GM18868 (cell line): ENCODE data around the gene TEX22.

ENCODE experiments used
- ATAC-seq: cut with Tn5 transposase; IDR thresholded peaks from one replicate; pipeline ENCODE4 v1.9.1; 2021; ENCODE audit warnings: mild to moderate bottlenecking, moderate library complexity; ENCODE audit not compliant: unreplicated experiment

Gene TEX22

GRCh38 chr14:105384041-105384557 lies 14.2 kb upstream of the TEX22 start:
- no peak for ATAC-seq

DNA sequence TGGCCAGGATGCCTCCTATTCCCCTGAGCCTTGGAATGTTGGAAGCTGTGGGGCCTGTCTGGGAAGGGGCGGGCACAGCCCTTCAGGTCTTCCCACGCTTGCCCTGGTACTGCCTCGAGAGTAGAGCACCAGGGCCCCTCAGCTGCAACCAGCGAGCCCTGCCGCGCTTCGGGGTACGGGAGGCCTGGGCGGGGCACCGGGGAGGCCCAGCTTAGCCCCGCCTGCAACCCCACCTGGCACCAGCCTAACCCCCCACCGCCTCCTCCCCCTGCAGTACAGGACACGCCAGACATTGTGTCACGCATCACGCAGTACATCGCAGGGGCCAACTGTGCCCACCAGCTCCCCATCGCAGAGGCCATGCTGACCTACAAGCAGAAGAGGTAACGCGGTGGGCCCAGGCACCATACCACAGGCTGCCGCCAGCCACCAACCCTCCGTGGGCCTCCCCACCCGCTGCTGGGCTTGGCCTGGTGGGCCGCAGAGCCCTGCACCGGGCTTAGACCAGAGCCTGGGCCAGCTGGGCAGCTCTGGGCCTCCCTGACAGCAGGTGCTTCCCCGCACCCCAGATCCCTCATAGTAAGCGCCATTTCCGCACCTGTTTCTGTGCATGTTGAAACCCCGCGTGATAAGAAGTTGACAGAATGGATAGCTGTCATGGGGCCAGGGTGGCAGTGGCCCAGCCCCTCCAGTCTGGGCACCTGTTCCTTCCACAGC lies 13.6 kb upstream of the TEX22 start:
- no peak for ATAC-seq

DNA sequence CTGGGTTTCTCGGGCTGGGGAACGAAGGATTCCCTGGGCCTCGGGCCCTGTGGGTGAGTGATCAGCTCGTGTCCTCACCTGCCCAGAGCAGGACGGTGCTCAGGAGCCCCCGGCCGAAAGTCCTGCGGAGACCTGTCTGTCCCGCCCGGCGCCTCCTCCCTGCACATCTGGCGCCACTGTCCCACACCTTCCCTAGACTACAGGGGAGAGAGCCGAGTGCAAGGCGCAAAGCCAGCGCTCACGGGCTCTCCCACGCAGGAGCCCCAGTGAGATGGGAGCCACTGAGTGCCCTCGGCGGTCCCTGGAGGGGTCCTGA lies 13.1 kb upstream of the TEX22 start:
- ATAC-seq, result no peak

DNA sequence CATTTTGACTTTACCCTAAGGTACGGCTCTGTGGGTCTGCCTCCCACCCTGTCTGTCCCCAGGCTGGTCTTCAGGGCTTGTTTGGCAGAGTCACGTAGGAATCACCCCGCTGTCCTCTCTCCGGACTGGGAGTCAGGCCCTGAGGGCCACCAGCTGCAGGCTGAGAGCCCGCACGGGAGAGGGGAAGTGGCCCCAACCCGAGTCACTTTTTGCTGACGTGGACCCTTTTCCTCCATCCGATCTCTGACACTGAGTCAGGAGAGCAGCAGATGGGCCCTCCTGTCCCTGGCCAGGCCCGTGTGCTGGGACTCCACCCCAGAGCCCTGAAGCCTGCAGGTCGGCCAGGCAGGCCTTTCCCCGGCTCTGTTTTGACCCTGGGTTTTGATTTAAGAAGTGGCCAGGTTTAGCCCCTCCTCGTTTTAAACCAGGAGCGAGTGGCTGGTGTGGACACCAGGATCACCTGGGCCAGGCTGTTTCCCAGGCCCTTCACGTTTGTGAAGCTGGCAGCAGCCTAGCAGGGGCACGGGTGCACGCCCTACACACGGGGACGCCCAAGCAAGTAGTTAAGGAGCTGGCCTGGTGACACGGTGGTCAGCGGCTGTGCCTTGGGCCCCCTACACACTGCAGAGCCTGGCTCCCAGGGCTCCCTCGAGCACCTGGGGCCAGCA lies 12.5 kb upstream of the TEX22 start:
- ATAC-seq, result no peak

- ATAC-seq, result no peak
Observed at GRCh38 chr14:105386581-105387529, 11.5 kb upstream of the TEX22 start.

DNA sequence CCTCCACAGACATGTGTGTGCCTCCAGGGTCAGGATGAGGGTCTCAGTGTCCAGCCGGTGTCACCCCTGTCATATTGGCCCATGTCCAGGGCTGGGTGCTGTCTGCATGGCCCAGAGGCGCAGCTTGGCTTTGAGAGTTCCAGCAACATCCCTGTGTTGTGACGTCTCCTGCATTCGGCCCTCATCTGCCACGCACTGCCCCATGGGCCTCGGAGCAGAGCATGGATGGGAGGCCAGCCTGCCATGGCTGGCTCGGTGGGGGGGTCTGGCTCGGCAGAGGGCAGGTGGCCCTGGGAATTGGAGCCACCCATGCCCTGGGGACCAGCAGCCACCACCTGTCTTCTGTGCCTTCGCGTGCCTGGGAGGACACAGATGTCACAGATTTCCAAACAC lies 10.8 kb upstream of the TEX22 start:
- ATAC-seq, result no peak

DNA sequence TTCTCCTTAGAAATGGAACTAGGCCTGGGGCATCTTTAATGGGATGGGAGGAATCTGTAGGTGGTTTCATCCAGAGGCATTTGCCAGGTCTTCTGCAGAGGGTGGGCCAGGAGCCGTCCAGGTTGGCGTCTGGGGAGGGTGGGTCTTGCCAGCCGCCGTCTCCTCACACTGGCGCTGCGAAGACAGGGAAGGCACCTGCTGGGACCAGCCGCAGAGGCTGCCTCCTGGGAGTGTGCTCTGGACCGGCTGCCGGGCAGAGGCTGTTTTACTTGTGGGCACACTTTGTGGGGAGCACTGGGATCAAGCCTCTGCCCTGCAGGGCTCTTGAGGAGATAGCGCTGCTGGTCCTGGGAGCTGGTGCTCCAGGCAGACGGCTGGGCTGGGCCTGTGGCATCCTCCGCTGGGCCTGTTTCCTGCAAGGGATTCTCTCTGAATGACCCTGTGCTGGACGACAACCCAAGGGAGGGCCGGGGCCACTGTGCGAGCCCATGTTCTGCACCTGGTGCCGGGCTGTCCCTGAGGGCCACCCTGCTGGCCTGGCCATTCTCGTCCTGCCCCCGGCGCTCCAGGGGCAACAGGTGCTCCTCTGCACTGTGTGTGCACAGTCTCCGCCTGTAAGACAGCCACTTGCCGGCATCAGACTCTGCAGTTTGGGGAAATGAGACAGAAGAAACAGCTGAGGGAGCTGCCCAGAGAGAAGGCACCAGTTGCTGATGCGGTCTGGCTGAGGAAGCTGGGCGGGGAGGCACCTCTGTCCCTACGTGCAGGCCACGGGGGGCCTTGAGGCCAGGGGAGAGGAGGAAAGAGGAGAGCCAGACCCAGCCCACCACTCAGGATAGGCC lies 10.0 kb upstream of the TEX22 start:
- ATAC-seq, result no peak

- no peak for ATAC-seq
Observed at GRCh38 chr14:105388976-105389375, 9.4 kb upstream of the TEX22 start.

- ATAC-seq, result no peak
Observed at GRCh38 chr14:105389534-105389933, 8.8 kb upstream of the TEX22 start.

DNA sequence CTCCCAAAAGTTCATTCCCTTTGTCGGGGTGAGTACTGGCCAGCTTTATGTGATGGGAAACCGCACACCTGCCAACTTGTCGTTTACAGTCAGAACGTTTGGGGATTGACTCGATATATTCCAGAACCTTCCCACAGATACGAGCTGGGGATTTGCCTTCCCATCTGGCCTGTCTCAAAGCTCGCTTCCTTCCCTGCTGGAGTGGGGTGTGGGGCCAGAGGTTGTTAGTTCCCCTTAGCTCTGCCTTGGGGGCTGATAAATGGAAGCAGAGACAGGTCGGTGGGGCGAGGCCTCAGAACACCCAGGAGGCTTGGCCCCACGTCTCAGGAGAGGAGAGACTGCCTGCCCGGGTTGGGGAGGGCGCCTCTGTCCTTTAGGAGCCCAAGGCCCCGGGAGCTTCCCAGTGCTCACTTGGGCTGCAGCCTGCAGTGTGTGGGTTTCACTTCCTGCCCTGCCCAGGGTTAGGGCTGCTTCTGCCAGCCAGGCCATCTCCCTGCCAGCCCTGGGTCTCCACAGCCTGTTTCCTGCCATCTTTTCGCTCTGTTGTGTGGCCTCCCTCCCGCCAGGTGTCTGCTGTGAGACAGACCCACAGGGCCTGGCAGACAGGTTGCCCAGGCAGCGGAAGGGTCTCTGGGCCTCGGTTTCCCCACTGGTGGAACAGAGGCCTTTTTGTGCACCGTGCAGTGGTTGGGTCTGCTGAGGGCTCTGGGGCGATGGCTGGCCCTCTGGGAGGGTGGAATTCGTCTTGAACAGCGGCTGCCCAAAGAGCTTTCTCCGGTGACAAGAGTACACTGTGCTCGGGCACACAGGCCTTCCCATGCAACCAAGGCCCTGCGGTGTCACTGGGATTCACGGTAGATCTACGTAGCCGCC lies 8.1 kb upstream of the TEX22 start:
- ATAC-seq, result no peak

GRCh38 chr14:105390849-105391500 lies 7.4 kb upstream of the TEX22 start:
- no peak for ATAC-seq

GRCh38 chr14:105391541-105391940 lies 6.8 kb upstream of the TEX22 start:
- no peak for ATAC-seq

- no peak for ATAC-seq
Observed at GRCh38 chr14:105392131-105393090, 5.9 kb upstream of the TEX22 start.

DNA sequence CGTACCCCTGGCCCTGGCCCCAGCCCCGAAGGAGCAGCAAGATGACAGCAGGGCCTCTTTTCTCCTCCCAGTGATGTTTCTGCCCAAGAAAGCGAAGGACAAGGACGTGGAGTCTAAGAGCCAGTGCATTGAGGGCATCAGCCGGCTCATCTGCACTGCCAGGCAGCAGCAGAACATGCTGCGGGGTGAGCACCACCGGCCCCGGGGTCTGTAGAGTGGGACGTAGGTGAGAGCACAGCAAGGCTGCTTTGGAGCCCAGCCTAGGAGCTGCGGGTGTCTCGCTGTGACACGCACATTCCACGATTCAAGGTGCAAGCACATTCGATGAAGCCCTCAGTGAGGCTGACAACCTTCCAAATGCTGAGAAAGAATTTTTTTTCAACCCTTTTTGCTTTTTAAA lies 5.2 kb upstream of the TEX22 start:
- ATAC-seq, result no peak

DNA sequence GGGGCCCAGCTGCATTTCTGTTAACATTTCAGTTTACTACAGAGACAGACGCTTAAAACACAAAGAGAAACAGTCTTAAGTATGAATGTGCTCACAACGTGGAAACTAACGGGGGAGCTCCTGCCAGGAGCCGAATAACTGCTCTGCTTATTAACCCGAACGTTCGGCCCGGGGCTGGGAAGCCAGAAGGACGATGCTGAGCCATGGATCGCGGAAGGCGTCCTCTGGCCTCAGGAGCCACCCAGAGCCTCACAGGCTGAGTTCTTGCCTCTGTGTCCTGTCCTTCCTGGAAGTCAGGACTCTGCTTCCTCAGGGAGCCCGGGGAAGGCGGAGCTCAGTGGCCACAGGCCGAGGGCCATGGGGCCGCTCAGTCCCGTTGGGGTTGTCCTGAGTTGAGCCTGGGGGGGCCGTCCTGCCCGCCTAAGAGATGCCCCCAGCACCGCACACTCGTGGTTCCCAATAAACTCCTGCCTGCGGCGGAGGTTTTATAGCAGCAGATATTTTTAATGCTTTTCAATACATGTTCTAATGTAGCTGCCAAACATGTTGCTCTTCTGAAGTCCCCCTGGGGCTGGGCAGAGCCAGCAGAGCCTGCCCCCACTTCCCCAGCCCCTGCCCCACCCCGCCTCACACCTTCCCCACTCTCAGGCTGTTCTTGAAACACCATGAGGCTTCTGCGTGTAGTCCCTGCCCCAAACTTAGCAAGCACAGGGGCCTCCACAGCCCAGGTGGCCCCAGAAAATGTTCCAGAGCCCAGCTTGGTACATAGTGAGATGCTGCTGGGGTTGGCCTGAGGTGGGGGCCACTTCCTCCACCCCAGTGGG lies 3.4 kb upstream of the TEX22 start:
- ATAC-seq, result no peak

- no peak for ATAC-seq
Observed at GRCh38 chr14:105395538-105395854, 2.8 kb upstream of the TEX22 start.

- no peak for ATAC-seq
Observed at GRCh38 chr14:105397350-105397931, 897 bp upstream of the TEX22 start.
